ENCODE results near the gene TP63.

GRCh38 chr3:189812806-189813465 is 181.7 kb downstream of the TP63 start:
- no peak for TF ChIP-seq CTCF (conservative IDR thresholded peaks at IDR 0.05; ENCODE audit: low read depth in 2 of 2)
- TF ChIP-seq POLR2AphosphoS5 (IDR thresholded peaks at IDR 0.05; ENCODE audit: low read depth), result no peak
- no peak for TF ChIP-seq EZH2phosphoT487 (IDR thresholded peaks at IDR 0.05; ENCODE audit: unreplicated experiment)
- no peak for TF ChIP-seq EZH2 (IDR thresholded peaks at IDR 0.05; ENCODE audit: low read depth, unreplicated experiment)
- TF ChIP-seq, protein P1, sequence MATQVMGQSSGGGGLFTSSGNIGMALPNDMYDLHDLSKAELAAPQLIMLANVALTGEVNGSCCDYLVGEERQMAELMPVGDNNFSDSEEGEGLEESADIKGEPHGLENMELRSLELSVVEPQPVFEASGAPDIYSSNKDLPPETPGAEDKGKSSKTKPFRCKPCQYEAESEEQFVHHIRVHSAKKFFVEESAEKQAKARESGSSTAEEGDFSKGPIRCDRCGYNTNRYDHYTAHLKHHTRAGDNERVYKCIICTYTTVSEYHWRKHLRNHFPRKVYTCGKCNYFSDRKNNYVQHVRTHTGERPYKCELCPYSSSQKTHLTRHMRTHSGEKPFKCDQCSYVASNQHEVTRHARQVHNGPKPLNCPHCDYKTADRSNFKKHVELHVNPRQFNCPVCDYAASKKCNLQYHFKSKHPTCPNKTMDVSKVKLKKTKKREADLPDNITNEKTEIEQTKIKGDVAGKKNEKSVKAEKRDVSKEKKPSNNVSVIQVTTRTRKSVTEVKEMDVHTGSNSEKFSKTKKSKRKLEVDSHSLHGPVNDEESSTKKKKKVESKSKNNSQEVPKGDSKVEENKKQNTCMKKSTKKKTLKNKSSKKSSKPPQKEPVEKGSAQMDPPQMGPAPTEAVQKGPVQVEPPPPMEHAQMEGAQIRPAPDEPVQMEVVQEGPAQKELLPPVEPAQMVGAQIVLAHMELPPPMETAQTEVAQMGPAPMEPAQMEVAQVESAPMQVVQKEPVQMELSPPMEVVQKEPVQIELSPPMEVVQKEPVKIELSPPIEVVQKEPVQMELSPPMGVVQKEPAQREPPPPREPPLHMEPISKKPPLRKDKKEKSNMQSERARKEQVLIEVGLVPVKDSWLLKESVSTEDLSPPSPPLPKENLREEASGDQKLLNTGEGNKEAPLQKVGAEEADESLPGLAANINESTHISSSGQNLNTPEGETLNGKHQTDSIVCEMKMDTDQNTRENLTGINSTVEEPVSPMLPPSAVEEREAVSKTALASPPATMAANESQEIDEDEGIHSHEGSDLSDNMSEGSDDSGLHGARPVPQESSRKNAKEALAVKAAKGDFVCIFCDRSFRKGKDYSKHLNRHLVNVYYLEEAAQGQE (IDR thresholded peaks at IDR 0.05; ENCODE audit: unreplicated experiment), result no peak
- no peak for TF ChIP-seq JUNB (IDR thresholded peaks at IDR 0.05; ENCODE audit: unreplicated experiment)

All from GM23338 (cell line).